Measurements from ENCODE around the gene WDR1.

The WDR1 gene

DNA sequence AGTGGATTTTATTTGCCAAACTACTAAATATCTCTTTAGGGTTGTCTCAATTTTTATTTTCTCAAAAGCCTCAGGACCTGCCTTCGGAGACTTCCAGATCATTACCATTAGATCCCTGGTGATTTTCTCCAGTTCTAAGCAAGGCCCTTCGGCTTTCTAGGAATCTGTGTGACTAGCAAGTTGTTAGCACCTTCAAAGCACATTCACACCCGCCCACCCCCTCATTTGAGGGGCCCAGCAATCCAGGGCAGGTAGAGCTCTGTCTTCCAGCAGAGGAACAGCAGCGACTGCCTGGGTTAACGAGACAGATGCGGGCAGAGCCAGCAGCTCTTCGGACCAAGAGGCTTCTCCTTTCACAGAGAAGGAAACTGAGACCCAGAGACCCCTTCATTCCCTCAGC lies 2.0 kb downstream of the WDR1 start:
- Mint-ChIP-seq H3K36me3 (ENCODE audit: low read depth) (peaks cover 51% of the 10 kb centered on the region), H3K4me3 (peak overlapping the region; percentile 92 to 96 (median 94)), H3K27me3 (ENCODE audit: low read depth) (no peaks in the 10 kb centered on the region), H3K27ac (peak overlapping the region in 2 of 3 experiments; percentile 58 to 92), H3K9me3 (no peaks in the 10 kb centered on the region), H3K4me1 (peaks cover 87% of the 10 kb centered on the region)
- TF ChIP-seq, protein P1, sequence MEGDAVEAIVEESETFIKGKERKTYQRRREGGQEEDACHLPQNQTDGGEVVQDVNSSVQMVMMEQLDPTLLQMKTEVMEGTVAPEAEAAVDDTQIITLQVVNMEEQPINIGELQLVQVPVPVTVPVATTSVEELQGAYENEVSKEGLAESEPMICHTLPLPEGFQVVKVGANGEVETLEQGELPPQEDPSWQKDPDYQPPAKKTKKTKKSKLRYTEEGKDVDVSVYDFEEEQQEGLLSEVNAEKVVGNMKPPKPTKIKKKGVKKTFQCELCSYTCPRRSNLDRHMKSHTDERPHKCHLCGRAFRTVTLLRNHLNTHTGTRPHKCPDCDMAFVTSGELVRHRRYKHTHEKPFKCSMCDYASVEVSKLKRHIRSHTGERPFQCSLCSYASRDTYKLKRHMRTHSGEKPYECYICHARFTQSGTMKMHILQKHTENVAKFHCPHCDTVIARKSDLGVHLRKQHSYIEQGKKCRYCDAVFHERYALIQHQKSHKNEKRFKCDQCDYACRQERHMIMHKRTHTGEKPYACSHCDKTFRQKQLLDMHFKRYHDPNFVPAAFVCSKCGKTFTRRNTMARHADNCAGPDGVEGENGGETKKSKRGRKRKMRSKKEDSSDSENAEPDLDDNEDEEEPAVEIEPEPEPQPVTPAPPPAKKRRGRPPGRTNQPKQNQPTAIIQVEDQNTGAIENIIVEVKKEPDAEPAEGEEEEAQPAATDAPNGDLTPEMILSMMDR (IDR thresholded peaks at IDR 0.05; ENCODE audit: unreplicated experiment in 3 of 3) = no peak

- TF ChIP-seq, protein P1 (IDR thresholded peaks at IDR 0.05; ENCODE audit: unreplicated experiment in 3 of 3) = no peak
Observed at GRCh38 chr4:10114147-10114546, 2.5 kb downstream of the WDR1 start.

DNA sequence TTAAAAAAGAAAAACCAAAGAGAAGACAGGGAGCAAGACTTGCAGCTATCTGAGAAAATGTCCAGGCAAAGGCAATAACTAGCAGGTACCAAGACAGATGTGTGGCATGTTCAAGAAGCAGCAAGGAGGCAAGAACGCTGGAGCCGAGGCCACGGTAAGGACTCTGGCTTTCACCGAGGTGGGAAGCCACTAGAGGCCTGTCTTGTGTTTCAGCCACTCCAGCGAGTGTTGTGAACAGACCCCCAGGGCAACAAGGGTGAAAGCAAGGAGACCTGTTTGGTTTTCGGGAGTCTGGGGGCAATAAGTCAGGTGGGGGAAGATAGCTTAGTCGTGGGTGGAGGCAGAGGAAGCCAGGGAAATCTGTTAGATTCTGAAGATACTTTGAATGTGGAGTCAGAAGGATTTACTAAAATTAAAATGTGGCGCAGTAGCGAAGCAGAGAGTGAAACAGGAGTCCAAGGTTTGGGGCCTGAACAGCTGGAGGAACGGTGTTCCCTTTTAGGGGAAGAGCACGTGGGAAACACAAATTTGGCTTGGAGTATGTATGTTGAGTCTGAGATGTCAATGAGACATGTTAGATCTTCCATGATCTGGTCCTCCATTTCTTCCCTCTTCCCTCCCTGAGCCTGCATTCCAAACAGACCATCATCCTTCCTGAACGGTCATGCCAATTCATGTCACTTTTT lies 3.1 kb downstream of the WDR1 start:
- Mint-ChIP-seq H3K36me3 (ENCODE audit: low read depth) (peaks cover 62% of the 10 kb centered on the region), H3K27me3 (ENCODE audit: low read depth) (no peaks in the 10 kb centered on the region), H3K27ac (peak overlapping the region in 2 of 3 experiments; percentile 17 to 50), H3K4me3 (peak overlapping the region; percentile 66 to 96 (median 70)), H3K9me3 (no peaks in the 10 kb centered on the region), H3K4me1 (peaks cover 87% of the 10 kb centered on the region)
- TF ChIP-seq, protein P1 (IDR thresholded peaks at IDR 0.05; ENCODE audit: unreplicated experiment in 3 of 3) = no peak

More at GRCh38 chr4:10114147-10114546, 2.5 kb downstream of the WDR1 start:
- peaks cover 56% of the 10 kb centered on the region for H3K36me3 Mint-ChIP-seq (ENCODE audit: low read depth)
- H3K27me3 Mint-ChIP-seq (ENCODE audit: low read depth) = no peaks in the 10 kb centered on the region
- H3K9me3 Mint-ChIP-seq = no peaks in the 10 kb centered on the region
- H3K27ac Mint-ChIP-seq = peak overlapping the region in 2 of 3 experiments; percentile 17 to 50
- peak overlapping the region; percentile 66 to 96 (median 94) for H3K4me3 Mint-ChIP-seq
- H3K4me1 Mint-ChIP-seq = peaks cover 87% of the 10 kb centered on the region

DNA sequence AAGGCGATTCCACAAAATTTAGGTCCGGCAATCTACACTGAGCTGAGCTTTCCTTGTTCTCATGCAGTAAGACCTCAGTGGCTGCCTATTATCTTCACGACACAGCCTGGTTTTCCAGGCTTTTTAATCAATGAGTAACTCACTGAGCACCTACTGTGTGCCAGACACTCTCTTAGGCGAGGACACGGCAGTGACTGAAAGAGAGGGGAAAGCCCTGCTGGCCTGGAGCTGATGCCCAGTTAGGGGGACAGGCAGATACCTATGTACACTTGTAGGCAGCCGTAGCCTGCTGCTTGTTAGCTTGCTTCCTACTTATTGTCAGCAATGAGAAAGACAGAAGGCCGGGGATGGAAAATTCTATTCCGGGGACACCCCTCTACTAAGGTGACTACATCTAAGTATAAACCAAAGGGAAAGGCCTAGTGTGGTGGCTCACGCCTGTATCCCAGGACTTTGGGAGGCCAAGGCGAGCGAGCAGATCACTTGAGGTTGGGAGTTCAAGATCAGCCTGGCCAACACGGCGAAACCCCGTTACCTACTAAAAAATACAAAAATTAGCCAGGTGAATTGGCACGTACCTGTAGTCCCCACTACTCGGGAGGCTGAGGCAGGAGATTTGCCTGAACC lies 3.8 kb downstream of the WDR1 start:
- H3K27ac Mint-ChIP-seq = no peak overlapping the region
- H3K4me1 Mint-ChIP-seq = peaks cover 87% of the 10 kb centered on the region
- no peaks in the 10 kb centered on the region for H3K9me3 Mint-ChIP-seq
- peak overlapping the region; percentile 55 to 96 (median 70) for H3K4me3 Mint-ChIP-seq
- no peaks in the 10 kb centered on the region for H3K27me3 Mint-ChIP-seq (ENCODE audit: low read depth)
- peaks cover 68% of the 10 kb centered on the region for H3K36me3 Mint-ChIP-seq (ENCODE audit: low read depth)
- TF ChIP-seq, protein P1 (IDR thresholded peaks at IDR 0.05; ENCODE audit: unreplicated experiment in 3 of 3) = no peak

- Mint-ChIP-seq H3K27ac (no peak overlapping the region), H3K4me3 (no peak overlapping the region), H3K27me3 (ENCODE audit: low read depth) (no peaks in the 10 kb centered on the region), H3K36me3 (ENCODE audit: low read depth) (peaks cover 72% of the 10 kb centered on the region), H3K4me1 (peaks cover 89% of the 10 kb centered on the region), H3K9me3 (no peaks in the 10 kb centered on the region)
- TF ChIP-seq, protein P1 (IDR thresholded peaks at IDR 0.05; ENCODE audit: unreplicated experiment in 3 of 3) = no peak
Observed at GRCh38 chr4:10111067-10111801, 5.4 kb downstream of the WDR1 start.
